ENCODE results near the gene RAD23A. TPM values are rescaled to one million over a fixed set of nuclear protein-coding genes. Genes with fewer than 3 reads are reported as not detected.
"Not testable (repeated sequence)": the region's sequence is repeated elsewhere in the genome, so short reads cannot be mapped to it uniquely, and the experiment has no call there.

The RAD23A gene
- total RNA-seq, 1 donor from 2014 or later: 202 TPM

DNA sequence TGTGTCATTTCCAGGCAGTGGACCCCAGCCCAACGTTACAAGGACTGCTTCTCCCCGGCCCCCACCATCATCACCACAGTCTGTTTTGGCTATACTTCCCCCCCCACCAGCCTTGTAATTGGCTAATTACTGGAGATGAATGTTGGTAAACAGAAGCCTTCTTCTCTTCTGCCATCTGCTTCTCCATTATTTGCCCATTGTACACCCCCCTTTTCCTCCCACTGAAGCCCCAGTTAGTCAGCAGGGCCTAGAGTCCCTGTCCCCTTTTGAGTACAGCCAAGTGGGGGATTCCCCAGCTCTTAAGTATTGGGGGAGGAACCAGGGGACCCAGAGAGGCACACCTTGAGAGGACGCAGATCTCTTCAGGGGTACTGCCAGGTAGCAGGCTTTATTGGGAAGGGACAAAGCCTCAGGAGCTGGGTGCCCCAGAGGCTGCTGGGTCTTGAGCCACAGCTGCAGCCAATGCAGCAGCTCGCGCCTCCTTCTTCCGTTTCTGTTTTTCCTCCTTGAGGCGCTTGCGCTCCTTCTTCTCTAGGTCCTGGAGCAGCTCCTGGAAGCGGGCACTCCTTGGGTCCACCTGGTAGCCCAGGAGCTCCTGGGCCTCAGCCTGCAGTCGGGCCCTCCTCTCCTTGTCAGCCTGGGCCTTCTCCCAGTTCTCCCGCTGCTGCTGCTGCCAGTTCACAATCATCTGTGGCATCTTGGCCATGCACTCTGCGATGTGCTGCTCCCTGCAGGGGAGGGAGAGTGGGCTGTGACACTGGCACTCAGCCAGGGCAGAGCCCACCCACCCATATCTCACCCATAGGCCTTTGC is 8.3 kb downstream of the RAD23A start:
- peaks cover 34% of the 10 kb centered on the region for H3K36me3 Mint-ChIP-seq (ENCODE audit: low read depth)
- no peak for DNase-seq (ENCODE audit: low spot score)

DNA sequence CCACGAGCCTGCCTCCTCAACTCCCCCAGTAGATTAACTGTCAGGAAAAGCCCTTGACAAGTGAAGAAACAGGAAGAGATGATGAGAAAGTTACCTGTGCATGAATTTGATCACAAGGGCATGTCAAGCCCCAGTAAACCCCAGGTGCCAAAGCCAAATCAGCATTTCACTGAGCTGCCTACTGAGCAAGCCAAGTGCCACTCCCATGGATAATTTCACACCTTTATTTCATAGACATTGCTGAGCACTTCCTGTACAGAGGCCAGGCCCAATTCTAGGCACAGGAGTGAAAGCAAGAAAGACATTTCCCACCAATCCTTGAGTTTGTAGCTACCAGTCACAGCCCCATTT is 8.9 kb downstream of the RAD23A start:
- H3K27me3 Mint-ChIP-seq (ENCODE audit: insufficient read depth): no peaks in the 10 kb centered on the region
- intact Hi-C loops (cut with micrococcal nuclease): loop anchor here (1.0 kb wide), 1 partner anchor 8 kb away; no protein-coding TSS in a partner anchor
- no peaks in the 10 kb centered on the region for H3K9me3 Mint-ChIP-seq
- H3K36me3 Mint-ChIP-seq (ENCODE audit: low read depth): peaks cover 32% of the 10 kb centered on the region
- peaks cover 33% of the 10 kb centered on the region for H3K4me1 Mint-ChIP-seq (ENCODE audit: low read depth)
- DNase-seq (ENCODE audit: low spot score): no peak
- peak overlapping the region; percentile 6 for H3K27ac Mint-ChIP-seq
- peak overlapping the region; percentile 90 for H3K4me3 Mint-ChIP-seq

More for the DNA sequence above, 8.3 kb downstream of the RAD23A start:
- no peaks in the 10 kb centered on the region for H3K9me3 Mint-ChIP-seq
- H3K27ac Mint-ChIP-seq: peak overlapping the region; percentile 55
- intact Hi-C loops (cut with micrococcal nuclease): loop anchor here (1.0 kb wide), 1 partner anchor 8 kb away; no protein-coding TSS in a partner anchor
- H3K4me3 Mint-ChIP-seq: peak overlapping the region; percentile 90
- H3K4me1 Mint-ChIP-seq (ENCODE audit: low read depth): peaks cover 35% of the 10 kb centered on the region
- H3K27me3 Mint-ChIP-seq (ENCODE audit: insufficient read depth): no peaks in the 10 kb centered on the region

DNA sequence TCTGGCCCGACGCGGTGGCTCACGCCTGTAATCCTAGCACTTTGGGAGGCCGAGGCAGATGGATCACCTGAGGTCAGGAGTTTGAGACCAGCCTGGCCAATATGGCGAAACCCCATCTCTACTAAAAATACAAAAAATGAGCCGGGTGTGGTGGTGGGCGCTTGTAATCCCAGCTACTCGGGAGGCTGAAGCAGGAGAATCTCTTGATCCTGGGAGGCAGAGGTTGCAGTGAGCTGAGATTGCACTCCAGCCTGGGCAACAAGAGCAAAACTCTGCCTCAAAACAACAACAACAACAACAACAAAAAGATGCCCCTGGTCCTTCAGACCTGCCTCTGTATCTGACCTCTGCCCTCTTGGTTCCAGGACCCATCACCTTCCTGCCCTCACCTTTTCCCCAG is 9.9 kb downstream of the RAD23A start:
- H3K27me3 Mint-ChIP-seq (ENCODE audit: insufficient read depth); DNase-seq (ENCODE audit: low spot score); H3K9me3 Mint-ChIP-seq; intact Hi-C loops (cut with micrococcal nuclease): not testable (repeated sequence)
- H3K36me3 Mint-ChIP-seq (ENCODE audit: low read depth): peaks cover 25% of the 10 kb centered on the region
- peak overlapping the region; percentile 61 for H3K27ac Mint-ChIP-seq
- H3K4me1 Mint-ChIP-seq (ENCODE audit: low read depth): peaks cover 27% of the 10 kb centered on the region
- peak overlapping the region; percentile 90 for H3K4me3 Mint-ChIP-seq

DNA sequence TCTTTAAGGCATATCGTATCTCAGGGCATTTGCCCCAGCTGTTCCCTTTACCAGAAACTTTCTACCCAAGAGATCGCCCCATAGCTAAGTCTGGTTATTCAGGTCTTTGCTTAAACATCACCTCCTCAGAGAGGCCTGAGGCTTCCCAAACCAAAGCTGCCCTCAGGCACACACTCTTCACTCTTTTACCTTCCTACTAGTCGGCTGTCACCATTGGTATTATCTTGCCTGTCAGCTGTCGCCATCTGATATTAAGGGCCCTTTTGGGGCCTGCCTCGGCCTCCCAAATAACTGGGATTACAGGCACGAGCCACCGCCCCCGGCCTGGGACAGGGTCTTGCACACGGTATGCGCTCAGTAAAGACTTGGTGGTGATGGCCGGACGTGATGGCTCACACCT is 10.3 kb downstream of the RAD23A start:
- H3K9me3 Mint-ChIP-seq: no peaks in the 10 kb centered on the region
- no peak for DNase-seq (ENCODE audit: low spot score)
- H3K36me3 Mint-ChIP-seq (ENCODE audit: low read depth): peaks cover 25% of the 10 kb centered on the region
- H3K4me3 Mint-ChIP-seq: peak overlapping the region; percentile 90
- no peaks in the 10 kb centered on the region for H3K27me3 Mint-ChIP-seq (ENCODE audit: insufficient read depth)
- H3K27ac Mint-ChIP-seq: peak overlapping the region; percentile 51
- intact Hi-C loops (cut with micrococcal nuclease): loop anchor here (2.0 kb wide), 1 partner anchor 65 kb away; the partner anchor contains the start of gene GCDH
- peaks cover 27% of the 10 kb centered on the region for H3K4me1 Mint-ChIP-seq (ENCODE audit: low read depth)

DNA sequence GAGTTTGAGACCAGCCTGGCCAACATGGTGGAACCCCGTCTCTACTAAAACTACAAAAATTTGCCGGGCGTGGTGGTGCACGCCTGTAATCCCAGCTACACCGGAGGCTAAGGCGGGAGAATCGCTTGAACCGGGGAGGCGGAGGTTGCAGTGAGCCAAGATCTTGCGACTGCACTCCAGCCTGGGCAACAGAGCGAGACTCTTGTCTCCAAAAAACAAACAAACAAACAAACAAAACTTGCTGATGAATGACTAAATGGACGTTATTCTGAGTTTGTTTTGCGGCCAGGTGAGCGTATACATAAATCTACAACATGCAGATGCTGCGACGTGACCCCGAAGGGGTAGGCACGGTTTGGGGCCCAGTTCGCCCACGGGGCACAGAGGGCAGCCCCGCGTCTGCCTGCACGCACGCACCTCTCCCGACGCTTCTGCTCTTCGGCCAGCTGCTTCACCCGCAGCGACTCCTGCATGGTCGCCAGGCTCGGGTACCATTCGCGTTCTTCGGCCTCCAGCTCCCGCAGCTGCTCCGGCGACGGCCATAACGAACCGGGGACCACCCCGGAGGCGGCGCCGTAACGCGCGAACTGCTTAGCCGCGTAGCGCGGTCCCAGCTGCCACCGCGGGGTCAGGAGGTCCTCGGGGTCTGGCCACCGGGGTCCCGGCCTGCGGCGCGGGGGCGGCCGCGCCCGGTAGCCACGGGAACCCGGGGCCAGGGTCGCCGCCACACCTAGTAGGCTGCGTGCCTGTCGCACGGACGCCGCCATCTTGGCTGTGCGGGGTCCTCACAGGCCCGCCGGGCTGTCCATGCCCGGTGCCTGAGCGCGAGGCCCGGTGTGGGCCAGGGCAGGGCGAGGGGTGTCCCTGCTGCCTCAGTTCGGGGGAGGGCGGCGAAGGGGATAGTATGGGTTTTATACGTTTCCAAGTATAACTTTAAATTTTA is 11.1 kb downstream of the RAD23A start, which contains the start of gene GADD45GIP1:
Gene GADD45GIP1 (minus strand): TSS at position 778 of the 943 bp plus-strand sequence. CDS start 11 bp downstream, at position 767.
- Mint-ChIP-seq H3K27ac (peak within 1 kb of the TSS; percentile 90), H3K9me3 (no peaks in the 10 kb centered on the region), H3K4me1 (ENCODE audit: low read depth) (peaks cover 27% of the 10 kb centered on the region), H3K4me3 (peak within 1 kb of the TSS; percentile 92), H3K36me3 (ENCODE audit: low read depth) (peaks cover 19% of the 10 kb centered on the region), H3K27me3 (ENCODE audit: insufficient read depth) (no peaks in the 10 kb centered on the region)
- peak; percentile 79 for DNase-seq (ENCODE audit: low spot score)
- intact Hi-C loops (cut with micrococcal nuclease): loop anchor here (1.0 to 2.0 kb wide), 2 partner anchors 9 to 66 kb away; partner anchors contain the start of gene GCDH

DNA sequence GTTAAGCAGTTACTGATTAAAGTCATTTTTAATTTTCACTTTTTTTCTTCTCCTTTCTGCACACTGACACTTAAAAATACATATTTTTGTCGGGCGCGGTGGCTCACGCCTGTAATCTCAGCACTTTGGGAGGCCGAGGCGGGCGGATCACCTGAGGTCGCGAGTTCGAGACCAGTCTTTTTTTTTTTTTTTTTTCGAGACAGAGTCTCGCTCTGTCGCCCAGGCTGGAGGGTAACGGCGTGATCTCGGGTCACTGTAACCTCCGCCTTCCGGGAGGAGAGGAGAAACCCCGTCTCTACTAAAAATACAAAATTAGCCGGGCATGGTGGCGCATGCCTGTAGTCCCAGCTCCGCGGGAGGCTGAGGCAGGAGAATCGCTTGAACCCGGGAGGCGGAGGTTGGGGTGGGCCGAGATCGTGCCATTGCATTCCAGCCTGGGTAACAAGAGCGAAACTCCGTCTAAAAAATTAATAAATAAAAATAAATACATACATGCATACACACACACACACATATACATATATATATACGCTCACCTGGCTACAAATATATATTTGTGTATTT is 11.8 kb downstream of the RAD23A start:
- not testable (repeated sequence) for H3K9me3 Mint-ChIP-seq; H3K27me3 Mint-ChIP-seq (ENCODE audit: insufficient read depth); DNase-seq (ENCODE audit: low spot score)
- intact Hi-C loops (cut with micrococcal nuclease): loop anchor here (1.0 to 2.0 kb wide), 2 partner anchors 8 to 67 kb away; partner anchors contain the start of gene GCDH
- H3K27ac Mint-ChIP-seq: peak overlapping the region; percentile 90
- peak overlapping the region; percentile 92 for H3K4me3 Mint-ChIP-seq
- H3K36me3 Mint-ChIP-seq (ENCODE audit: low read depth): peaks cover 16% of the 10 kb centered on the region
- peaks cover 27% of the 10 kb centered on the region for H3K4me1 Mint-ChIP-seq (ENCODE audit: low read depth)

DNA sequence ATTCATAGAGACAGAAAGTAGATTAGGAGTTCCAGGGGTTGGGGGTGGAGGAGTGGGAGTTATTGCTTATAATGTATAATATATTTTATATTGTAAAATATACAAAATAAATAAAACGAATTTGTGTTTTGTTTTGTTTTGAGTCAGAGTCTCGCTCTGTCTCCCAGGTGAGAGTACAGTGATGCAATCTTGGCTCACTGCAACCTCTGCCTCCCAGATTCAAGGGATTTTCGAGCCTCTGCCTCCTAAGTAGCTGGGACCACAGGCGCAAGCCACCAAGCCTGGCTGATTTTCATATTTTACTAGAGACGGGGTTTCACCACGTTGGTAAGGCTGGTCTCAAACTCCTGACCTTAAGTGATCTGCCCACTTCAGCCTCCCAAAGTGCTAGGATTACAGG is 13.8 kb downstream of the RAD23A start:
- H3K4me1 Mint-ChIP-seq (ENCODE audit: low read depth): peaks cover 19% of the 10 kb centered on the region
- peaks cover 7% of the 10 kb centered on the region for H3K36me3 Mint-ChIP-seq (ENCODE audit: low read depth)
- H3K9me3 Mint-ChIP-seq: no peaks in the 10 kb centered on the region
- H3K27me3 Mint-ChIP-seq (ENCODE audit: insufficient read depth): peaks cover 5% of the 10 kb centered on the region
- no peak for DNase-seq (ENCODE audit: low spot score)
- intact Hi-C loops (cut with micrococcal nuclease): no loop called here
- H3K27ac Mint-ChIP-seq: no peak overlapping the region
- no peak overlapping the region for H3K4me3 Mint-ChIP-seq

DNA sequence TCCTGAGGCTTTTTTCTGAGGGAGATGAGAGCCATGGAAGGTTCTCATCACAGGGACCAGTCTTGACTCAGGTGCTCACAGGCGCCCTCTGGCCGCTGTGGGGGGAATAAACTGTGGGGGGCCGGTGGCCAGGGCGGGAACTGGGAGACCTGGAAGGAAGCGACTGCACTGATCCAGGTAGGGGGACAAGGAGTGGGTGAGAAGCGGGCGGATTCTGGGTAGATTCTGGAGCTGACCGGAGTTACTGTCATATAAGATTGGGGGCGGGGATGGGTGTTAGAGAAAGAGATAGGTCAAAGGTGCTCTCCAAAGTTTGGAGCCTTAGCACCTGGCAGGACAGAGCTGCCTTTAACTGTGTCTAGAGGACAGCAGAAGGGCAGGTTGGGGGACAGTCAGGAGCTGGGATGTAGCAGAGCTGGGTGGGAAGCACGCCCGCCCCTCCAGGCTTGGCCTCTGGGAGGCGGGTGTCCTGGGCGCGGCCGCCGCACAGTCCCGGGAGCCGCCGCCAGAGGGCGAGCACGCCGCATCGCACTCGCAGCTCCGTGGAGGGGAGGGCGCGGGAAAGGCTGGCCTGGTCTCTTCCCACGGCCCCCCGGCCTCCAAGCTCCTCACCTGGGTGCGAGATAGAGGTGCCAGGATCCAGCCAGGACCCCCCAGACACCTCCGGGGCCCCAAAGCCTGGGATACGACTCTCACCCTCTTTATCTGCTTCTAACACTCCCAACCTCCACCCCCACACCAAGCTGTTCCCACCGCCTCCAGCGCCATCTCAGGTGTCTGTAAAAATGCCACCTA is 19.6 kb downstream of the RAD23A start:
- DNase-seq (ENCODE audit: low spot score): peak; percentile 75
- Mint-ChIP-seq H3K27ac (peak overlapping the region; percentile 84), H3K27me3 (ENCODE audit: insufficient read depth) (peaks cover 5% of the 10 kb centered on the region), H3K4me3 (peak overlapping the region; percentile 84), H3K4me1 (ENCODE audit: low read depth) (peaks cover 16% of the 10 kb centered on the region), H3K36me3 (ENCODE audit: low read depth) (no peaks in the 10 kb centered on the region), H3K9me3 (no peaks in the 10 kb centered on the region)
- intact Hi-C loops (cut with micrococcal nuclease): loop anchor here (1.0 to 2.0 kb wide), 5 partner anchors 8 to 128 kb away; partner anchors contain the start of gene GADD45GIP1

DNA sequence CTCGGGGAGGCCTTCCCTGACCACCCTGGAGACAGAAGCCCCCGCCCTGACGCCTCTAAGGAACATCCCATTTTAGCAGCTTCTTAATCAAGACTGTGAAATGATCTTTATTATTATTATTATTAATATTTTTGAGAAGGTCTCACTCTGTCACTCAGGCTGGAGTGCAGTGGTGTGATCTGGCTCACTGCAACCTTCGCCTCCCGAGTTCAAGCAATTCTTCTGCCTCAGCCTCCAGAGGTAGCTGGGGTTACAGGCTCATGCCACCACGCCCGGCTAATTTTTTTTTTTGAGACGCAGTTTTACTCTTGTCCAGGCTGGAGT is 20.1 kb downstream of the RAD23A start:
- Mint-ChIP-seq H3K36me3 (ENCODE audit: low read depth) (no peaks in the 10 kb centered on the region), H3K9me3 (no peaks in the 10 kb centered on the region), H3K27ac (no peak overlapping the region), H3K4me1 (ENCODE audit: low read depth) (peaks cover 19% of the 10 kb centered on the region), H3K27me3 (ENCODE audit: insufficient read depth) (peaks cover 7% of the 10 kb centered on the region), H3K4me3 (peak overlapping the region; percentile 58)
- intact Hi-C loops (cut with micrococcal nuclease): loop anchor here (1.0 to 2.0 kb wide), 5 partner anchors 8 to 128 kb away; partner anchors contain the start of gene GADD45GIP1
- no peak for DNase-seq (ENCODE audit: low spot score)

DNA sequence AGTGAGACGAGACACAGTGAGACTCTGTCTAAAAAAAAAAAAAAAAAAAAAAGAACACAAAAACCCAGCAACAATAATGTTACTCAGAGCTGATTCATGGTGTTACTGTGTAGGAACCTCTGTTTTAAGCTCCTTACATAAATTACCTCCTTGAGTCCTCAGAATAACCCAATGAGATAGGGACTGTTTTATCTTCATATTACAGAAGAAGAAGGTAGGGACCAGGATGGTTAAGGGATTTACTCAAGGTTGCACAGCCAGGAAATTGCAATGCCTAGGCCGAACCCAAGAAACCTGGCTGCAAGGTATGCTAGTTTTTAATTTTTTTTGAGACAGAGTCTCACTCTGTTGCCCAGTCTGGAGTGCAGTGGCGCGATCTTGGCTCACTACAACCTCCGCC is 22.2 kb downstream of the RAD23A start:
- Mint-ChIP-seq H3K9me3 (no peaks in the 10 kb centered on the region), H3K27ac (no peak overlapping the region), H3K4me3 (no peak overlapping the region), H3K4me1 (ENCODE audit: low read depth) (peaks cover 19% of the 10 kb centered on the region), H3K27me3 (ENCODE audit: insufficient read depth) (peaks cover 7% of the 10 kb centered on the region), H3K36me3 (ENCODE audit: low read depth) (no peaks in the 10 kb centered on the region)
- DNase-seq (ENCODE audit: low spot score): no peak
- intact Hi-C loops (cut with micrococcal nuclease): no loop called here

DNA sequence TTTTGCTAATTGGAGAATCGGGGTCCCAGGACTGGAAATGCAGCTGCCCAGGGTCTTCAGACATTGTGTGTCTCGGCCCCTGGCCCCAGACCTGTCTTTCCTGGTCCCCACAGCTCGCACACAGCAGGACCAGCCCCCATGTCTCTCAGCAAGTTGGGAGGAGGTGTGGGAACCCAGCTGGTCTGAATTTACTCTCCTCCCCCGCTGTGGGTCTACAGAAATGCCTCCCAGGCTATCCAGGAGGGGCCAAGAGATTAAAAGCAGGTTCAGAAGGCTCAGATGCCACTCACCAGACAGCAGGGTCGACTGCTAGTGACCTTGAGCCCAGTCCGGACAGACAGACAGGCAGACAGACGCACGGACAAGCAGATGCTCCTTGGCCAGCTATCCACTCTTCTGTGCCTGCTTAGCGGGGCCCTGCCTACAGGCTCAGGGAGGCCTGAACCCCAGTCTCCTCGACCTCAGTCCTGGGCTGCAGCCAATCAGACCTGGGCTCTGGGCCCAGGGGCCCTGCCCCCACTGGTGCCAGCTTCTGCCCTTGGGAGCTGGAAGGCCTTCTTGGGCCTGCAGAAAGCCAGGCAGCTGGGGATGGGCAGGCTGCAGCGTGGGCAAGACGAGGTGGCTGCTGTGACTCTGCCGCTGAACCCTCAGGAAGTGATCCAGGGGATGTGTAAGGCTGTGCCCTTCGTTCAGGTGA is 23.8 kb downstream of the RAD23A start, which contains the start of gene DAND5:
Gene DAND5 (plus strand): TSS at position 285 of the 697 bp plus-strand sequence. CDS start 85 bp downstream, at position 370.
- no peaks in the 10 kb centered on the region for H3K36me3 Mint-ChIP-seq (ENCODE audit: low read depth)
- H3K9me3 Mint-ChIP-seq: no peaks in the 10 kb centered on the region
- H3K27ac Mint-ChIP-seq: no peak within 1 kb of the TSS
- H3K27me3 Mint-ChIP-seq (ENCODE audit: insufficient read depth): peaks cover 5% of the 10 kb centered on the region
- intact Hi-C loops (cut with micrococcal nuclease): no loop called here
- no peak within 1 kb of the TSS for H3K4me3 Mint-ChIP-seq
- peaks cover 19% of the 10 kb centered on the region for H3K4me1 Mint-ChIP-seq (ENCODE audit: low read depth)
- DNase-seq (ENCODE audit: low spot score): no peak
